ENCODE results near the gene FEV.

FEV gene

GRCh38 chr2:218985021-218985324 is at the start of gene FEV:
Gene FEV, minus strand, starts transcription at chr2:218985184. Its CDS starts 109 bp downstream, at chr2:218985075.
- no peak for FAIRE-seq

GRCh38 chr2:219032051-219032745 is 47.2 kb upstream of the FEV start:
- FAIRE-seq = no peak

- no peak for FAIRE-seq
Measured at GRCh38 chr2:219031005-219031738, 46.2 kb upstream of the FEV start.

DNA sequence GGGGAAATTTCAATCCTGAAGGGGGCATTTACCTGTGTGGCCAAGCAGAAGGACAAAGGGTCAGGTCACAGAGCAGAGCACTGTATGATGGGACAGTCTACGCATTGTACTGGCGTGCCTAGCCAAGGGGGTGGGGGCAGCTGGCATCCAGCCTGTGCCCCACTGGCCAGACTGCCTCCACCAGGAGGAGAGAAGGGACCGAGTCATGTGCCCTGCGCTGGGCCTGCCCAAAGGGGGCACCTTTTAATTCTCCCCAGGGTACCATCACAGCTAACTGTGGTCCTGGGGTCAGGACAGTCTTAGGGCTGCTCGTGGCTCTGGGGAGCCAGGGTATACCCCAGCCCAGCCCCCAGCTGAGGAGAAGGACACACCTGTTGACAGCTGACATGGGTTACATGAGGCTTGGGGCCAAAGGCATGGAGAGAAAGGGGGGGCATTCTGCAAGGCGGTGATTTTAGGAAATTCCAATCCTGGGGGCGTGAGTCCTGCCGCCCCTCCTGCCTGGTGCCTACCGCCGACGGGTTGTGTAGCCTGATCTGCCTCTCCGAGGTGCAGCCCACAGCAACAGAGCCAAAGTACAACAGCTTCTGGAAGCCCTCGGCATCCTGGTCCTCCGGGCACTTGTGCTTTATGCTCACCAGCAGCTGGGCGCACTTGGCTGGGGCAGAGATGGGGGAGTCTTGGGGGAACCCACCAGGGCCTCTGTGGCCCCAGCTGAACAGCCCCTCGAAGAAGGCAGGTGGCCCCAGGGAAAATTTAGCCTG is 45.4 kb upstream of the FEV start:
- FAIRE-seq = no peak

DNA sequence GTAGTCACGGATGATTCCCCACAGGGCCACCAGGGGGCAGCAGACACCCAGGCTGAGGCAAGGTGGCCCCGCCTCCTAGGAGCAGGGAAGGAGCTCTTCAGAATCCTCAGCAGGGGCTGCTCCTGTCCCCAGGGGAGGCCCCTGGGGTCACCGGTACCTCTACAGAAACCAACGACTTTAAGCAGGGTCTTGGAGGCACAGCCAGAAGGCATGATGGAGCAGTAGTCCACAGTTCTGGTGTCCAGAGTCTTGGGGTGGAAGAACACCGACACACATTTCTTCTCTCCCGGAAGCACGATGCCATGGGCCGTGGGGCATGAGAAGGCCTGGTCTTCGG is 44.8 kb upstream of the FEV start:
- FAIRE-seq = no peak

DNA sequence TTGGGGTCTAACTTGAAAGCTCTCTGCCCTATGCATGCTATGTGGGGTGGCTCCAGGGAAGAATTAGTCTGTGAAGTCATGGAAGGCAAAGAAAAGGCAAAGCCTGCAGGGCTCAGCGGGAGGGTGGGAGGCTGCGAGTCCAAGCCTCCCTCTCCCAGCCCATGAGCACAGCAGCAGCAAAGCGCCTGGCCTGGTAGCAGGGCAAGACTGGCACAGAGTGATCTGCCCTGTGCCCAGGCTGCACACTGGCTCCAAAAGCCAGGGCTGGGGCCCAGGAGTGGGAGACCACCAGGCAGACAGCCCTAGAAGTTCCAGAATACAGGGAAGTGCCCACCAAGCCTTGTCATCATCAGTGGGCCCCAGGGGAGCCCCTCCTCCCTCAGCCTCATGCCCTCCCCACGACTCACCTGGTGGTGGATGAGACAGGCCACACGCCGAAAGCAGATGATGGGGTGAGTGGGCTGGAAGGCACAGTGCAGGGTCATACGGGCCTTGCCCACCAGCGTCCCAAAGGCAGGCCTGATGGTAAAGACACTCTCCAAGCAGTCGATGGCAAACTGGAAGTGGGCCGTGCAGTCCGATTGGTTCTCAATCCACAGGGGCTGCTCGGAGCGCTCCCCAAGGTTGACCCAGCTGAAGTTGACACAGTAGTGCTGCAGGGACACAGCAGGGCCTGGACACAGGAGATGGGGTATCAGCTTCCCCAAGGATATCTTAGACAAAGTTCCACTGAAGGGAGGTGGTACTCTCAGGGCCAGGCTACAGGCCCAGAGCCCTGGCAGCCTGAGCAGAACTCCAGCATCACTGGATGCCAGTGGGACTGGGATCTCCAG is 44.2 kb upstream of the FEV start:
- FAIRE-seq = no peak

- FAIRE-seq = no peak
Measured at GRCh38 chr2:219028141-219028540, 43.2 kb upstream of the FEV start.

DNA sequence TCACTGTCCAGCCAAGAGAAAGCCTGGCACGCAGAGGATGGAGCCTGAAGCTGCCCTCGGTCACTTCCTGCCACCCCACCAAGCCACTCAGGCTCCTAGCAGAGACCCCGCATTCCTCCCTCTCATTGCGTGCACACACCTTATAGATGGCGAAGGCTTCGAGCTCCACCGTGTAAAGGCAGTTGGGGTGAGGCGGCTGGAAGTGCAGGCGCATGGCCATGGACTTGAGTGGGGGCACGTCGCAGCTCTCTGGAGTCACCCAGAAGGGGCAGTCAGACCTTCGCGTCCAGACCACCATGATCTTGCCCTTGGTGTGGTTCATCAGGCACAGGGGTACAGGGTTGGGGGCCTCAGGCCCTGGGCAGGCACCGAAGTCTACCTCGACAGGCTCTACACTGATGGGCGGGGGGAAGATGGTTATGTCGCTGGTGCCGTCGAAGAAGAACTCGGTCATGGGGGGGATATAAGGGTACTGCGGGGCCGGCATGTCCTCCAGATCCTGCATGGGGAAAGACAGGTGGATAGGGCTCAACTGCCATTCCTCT is 42.6 kb upstream of the FEV start:
- FAIRE-seq = no peak

DNA sequence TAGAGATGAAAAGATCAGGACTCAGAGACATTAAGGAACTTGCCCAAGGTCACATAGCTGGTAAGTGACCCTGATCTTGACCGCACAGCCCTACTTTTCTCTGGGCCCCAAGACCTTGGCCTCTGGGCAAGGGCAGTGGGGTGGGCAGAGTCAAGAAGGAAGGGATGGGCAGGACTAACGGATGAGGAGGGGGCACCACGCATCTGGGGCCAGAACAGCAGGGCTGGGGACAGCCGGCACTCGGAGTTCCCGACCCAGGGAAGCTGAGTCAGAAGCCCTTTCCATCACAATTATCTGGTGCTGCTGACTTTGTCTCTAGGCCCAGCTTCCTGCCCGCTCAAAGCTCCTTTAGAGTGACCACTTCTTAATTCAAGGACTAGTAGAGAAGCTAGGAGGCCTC is 42.0 kb upstream of the FEV start:
- FAIRE-seq = no peak

DNA sequence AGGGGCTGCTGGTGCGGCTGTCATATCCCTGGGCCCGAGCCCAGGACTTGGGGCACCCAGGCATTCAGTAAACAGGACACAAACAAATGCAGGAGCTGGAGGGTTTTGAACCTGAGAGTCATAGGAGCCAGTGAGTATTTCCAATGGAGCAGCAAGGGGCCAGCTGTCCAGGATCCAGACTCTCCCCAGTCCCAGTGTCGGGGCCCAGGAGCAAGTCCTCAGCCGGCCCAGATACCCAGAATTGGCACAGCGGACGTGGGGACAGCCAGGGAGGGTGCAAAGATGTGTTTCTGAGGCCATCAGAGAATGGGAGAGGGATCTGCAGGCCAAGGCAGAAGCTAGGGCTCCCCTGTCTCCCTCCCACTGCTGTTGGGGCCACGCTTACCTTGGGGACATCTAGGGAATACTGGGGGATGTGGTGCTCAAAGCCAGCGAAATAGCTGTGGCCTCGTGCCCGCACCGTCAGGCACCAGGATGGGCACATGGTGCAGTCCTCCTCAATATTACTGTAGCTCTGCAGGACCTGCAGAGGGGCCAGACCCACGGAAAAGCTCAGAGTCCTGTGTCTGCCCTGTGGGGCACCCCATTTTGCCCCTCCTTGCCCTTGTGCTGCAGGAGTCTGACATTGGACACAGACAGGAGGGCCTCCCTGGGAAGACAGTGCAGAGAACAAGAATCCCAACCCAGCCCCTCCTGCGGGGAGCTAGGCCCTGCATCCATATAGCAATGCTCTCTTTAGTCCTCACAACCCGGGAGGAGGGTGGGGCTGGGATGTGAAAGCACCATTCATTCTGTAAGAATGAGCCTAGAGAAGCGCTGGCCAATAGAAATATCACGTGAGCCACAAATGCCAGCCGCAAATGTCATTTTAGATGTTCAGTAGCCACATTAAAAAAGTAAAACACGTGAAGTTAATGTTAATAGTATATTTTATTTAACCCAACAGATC is 40.9 kb upstream of the FEV start:
- FAIRE-seq = no peak

GRCh38 chr2:219024059-219024458 is 39.1 kb upstream of the FEV start:
- FAIRE-seq = no peak

GRCh38 chr2:219023045-219023605 is 38.1 kb upstream of the FEV start:
- FAIRE-seq = no peak

- no peak for FAIRE-seq
Measured at GRCh38 chr2:219022616-219023015, 37.6 kb upstream of the FEV start.

DNA sequence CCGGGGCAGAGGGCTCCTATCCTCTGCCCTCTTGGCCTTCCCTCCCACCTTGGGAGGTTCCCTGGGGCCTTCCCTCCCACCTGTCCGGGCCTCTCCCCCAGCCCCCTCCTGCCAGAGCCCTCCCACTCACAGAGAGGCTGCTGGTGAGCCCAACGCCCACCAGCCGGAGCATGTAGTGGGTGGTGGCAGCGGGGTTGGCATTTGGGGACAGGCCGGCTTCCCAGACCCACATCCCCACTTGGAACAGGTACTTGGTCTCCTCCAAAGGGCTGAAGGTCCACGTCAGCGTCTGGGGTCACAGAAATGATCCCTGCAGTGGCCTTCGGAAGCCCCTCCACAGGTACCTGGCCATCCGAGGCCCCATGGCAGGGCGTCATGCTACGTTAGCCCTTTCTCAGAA is 37.1 kb upstream of the FEV start:
- FAIRE-seq = no peak

- FAIRE-seq = no peak
Measured at GRCh38 chr2:219021591-219021990, 36.6 kb upstream of the FEV start.

DNA sequence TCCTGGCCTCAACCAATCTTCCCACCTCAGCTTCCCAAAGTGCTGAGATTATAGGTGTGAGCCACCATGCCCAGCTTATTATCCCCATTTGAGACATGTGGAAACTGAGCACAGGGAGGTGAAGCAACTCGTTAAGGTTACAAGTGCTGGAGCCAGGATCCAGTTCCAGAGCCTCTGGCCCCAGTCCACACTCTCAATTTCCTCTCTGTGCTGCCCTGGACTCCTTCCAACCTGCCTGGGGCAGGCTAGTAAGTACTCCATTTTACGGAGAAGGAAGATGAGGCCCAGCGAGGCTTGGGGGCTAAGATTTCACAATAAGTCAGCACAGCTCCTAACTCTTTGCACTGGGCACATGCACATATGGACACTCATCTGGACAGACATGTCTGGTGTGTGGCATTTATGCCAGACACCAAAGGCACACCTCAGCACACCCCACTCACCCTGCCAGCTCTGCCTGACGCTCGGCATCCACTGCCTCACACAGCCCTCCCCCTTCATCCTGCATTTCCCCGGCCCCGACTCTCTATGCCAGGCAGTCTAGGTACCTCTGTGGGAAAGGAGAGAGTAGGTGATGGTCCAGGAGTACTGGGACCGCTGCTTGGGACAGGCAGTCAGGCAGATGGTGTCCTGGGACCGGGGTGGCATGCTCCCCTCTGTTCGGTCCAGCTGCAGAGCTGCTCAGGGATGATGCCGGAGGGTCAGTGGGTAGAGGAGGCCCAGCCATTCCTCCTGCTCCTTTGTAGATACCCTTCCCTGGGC is 35.8 kb upstream of the FEV start:
- no peak for FAIRE-seq

GRCh38 chr2:219019436-219019835 is 34.5 kb upstream of the FEV start:
- FAIRE-seq = no peak

DNA sequence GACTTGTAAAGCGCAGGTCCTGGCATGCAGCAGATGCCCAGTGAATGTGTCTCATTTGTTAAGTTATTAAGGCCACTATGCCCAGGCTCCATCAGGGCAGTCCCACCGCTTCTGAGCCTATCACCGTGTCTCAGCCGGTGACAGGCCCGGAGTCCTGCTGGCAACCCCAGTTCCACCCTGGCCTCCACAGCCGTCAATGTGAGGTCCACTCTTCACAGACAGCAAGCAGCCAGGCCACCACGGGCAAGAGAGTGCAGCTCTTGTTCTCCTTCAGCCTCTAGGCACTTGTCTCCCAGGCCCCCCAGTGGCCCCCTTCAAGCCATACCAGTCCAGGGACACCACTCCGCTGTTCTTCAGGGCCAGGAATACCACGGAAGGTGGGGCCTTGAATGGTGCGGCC is 33.7 kb upstream of the FEV start:
- FAIRE-seq = no peak

- FAIRE-seq = no peak
Measured at GRCh38 chr2:219018286-219018685, 33.3 kb upstream of the FEV start.

GRCh38 chr2:219017201-219017931 is 32.4 kb upstream of the FEV start:
- no peak for FAIRE-seq
